ENCODE measurements around the gene ZNF569. TPM values are rescaled to one million over a fixed set of nuclear protein-coding genes. Genes with fewer than 3 reads are reported as not detected.

ZNF569 gene
- total and polyA plus RNA-seq, 2 of the 8 experiments (the other 6 are each of a cell fraction or from before 2014, with no cell fraction given) = 2.4 to 10.5 TPM

- POLR2A ChIA-PET (ENCODE audit: partially characterized antibody) = no interaction called here
- no peaks in the 10 kb centered on the region for H3K79me1 ChIP-seq (ENCODE audit: low read depth, low read length)
- CTCF ChIA-PET (ENCODE audit: partially characterized antibody) = interaction anchor here (1.2 kb wide), 1 partner anchor 26 kb away, joined by 3 read pairs; no protein-coding TSS in a partner anchor
- no peak for DNase-seq (ENCODE audit: low read depth in 1 of 2, low spot score in 2 of 2)
- no peak overlapping the region for H3K9ac ChIP-seq (replicated peaks in 1 of 4; ENCODE audit: extremely low read depth in 1 of 4, low read depth in 3 of 4, low read length in 3 of 4)
- no peak overlapping the region for H2BK120ac ChIP-seq (replicated peaks; ENCODE audit: low read depth, low read length)
- no peak overlapping the region for H3K56ac ChIP-seq (replicated peaks; ENCODE audit: insufficient read length, low read depth, low read length)
- H2BK15ac ChIP-seq (ENCODE audit: low read length) = no peak overlapping the region
- peaks cover 4 to 14% of the 10 kb centered on the region in 2 experiments for H3K9me3 ChIP-seq (ENCODE audit: insufficient read depth in 2 of 2, low read depth in 1 of 2, low read length in 1 of 2)
- FAIRE-seq = no peak
- H3K4ac ChIP-seq (replicated peaks; ENCODE audit: insufficient read length, low read depth, low read length) = no peak overlapping the region
- no peak overlapping the region for H3K18ac ChIP-seq (ENCODE audit: extremely low read depth, low read length)
- H3K79me2 ChIP-seq (ENCODE audit: control insufficient read depth in 1 of 2, insufficient read depth in 2 of 2, low read length in 2 of 2) = no peaks in the 10 kb centered on the region
- H4K8ac ChIP-seq (ENCODE audit: extremely low read depth, insufficient read depth, low read length) = no peak overlapping the region
- H3K14ac ChIP-seq (ENCODE audit: insufficient read length) = no peak overlapping the region
- H3K4me1 ChIP-seq (replicated peaks in 1 of 4; ENCODE audit: control insufficient read depth in 3 of 4, insufficient read depth in 4 of 4, low read length in 3 of 4) = peaks cover 0 to 5% (median under 1%) of the 10 kb centered on the region in 4 experiments; a peak in 1 of 7 replicates
- H2BK12ac ChIP-seq (ENCODE audit: low read depth, low read length) = no peak overlapping the region
- no peak overlapping the region for H3K4me2 ChIP-seq (ENCODE audit: insufficient read depth in 1 of 2, low read depth in 2 of 2, low read length in 2 of 2)
- H3K23ac ChIP-seq (ENCODE audit: insufficient read length) = no peak overlapping the region
- H3K27me3 ChIP-seq (replicated peaks in 1 of 4; ENCODE audit: control insufficient read depth in 3 of 4, extremely low read depth in 1 of 4, insufficient read depth in 3 of 4, low read length in 3 of 4) = no peaks in the 10 kb centered on the region
- H2BK20ac ChIP-seq (ENCODE audit: low read length) = no peak overlapping the region
- no peak overlapping the region for H2BK5ac ChIP-seq (ENCODE audit: low read depth, low read length)
- H3K23me2 ChIP-seq (ENCODE audit: low read depth, low read length) = peaks cover 4% of the 10 kb centered on the region
- H4K20me1 ChIP-seq (replicated peaks in 1 of 2; ENCODE audit: control insufficient read depth in 1 of 2, insufficient read depth in 2 of 2, low read length in 2 of 2) = no peaks in the 10 kb centered on the region
- peaks cover 0 to 16% (median 6%) of the 10 kb centered on the region in 4 experiments; a peak in 5 of 8 replicates for H3K36me3 ChIP-seq (ENCODE audit: control insufficient read depth in 2 of 4, insufficient read depth in 4 of 4, low read length in 3 of 4)
- H3K4me3 ChIP-seq (ENCODE audit: extremely low read depth in 1 of 4, insufficient read depth in 2 of 4, low read depth in 3 of 4, low read length in 4 of 4) = no peak overlapping the region
- H4K91ac ChIP-seq (replicated peaks; ENCODE audit: insufficient read length, low read length) = no peak overlapping the region
- no peak overlapping the region for H3K27ac ChIP-seq (ENCODE audit: low read depth, low read length)
- no peak overlapping the region for H4K5ac ChIP-seq (ENCODE audit: insufficient read length, low read depth, low read length)
- WGBS, 2 experiments (ENCODE audit: extremely low coverage in 1 of 2, insufficient coverage in 1 of 2, insufficient read length in 1 of 2, insufficient replicate concordance in 2 of 2, low coverage in 1 of 2, low lambda C conversion rate in 2 of 2, missing lambda C conversion rate in 1 of 2) = 87% methylated on average over 9 of the region's 9 CpGs; no CpG with 5 or more reads in 1 of the 2 experiments
- TF ChIP-seq TBP (IDR thresholded peaks at IDR 0.05; ENCODE audit: low read depth, low read length) (no peak), MAX (IDR thresholded peaks at IDR 0.05) (no peak), CEBPB (IDR thresholded peaks at IDR 0.05; ENCODE audit: low read depth, low read length) (no peak), BRCA1 (IDR thresholded peaks at IDR 0.05; ENCODE audit: low read depth, low read length) (no peak), CBX5 (IDR thresholded peaks at IDR 0.05; ENCODE audit: low read depth, low read length) (no peak), KDM1A (IDR thresholded peaks at IDR 0.05; ENCODE audit: borderline replicate concordance, low read length) (no peak), GTF2F1 (IDR thresholded peaks at IDR 0.05; ENCODE audit: borderline replicate concordance, low read depth, low read length) (no peak), PHF8 (conservative IDR thresholded peaks at IDR 0.05; ENCODE audit: low read depth, low read length) (no peak)
- TF ChIP-seq, protein P1, sequence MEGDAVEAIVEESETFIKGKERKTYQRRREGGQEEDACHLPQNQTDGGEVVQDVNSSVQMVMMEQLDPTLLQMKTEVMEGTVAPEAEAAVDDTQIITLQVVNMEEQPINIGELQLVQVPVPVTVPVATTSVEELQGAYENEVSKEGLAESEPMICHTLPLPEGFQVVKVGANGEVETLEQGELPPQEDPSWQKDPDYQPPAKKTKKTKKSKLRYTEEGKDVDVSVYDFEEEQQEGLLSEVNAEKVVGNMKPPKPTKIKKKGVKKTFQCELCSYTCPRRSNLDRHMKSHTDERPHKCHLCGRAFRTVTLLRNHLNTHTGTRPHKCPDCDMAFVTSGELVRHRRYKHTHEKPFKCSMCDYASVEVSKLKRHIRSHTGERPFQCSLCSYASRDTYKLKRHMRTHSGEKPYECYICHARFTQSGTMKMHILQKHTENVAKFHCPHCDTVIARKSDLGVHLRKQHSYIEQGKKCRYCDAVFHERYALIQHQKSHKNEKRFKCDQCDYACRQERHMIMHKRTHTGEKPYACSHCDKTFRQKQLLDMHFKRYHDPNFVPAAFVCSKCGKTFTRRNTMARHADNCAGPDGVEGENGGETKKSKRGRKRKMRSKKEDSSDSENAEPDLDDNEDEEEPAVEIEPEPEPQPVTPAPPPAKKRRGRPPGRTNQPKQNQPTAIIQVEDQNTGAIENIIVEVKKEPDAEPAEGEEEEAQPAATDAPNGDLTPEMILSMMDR (IDR thresholded peaks at IDR 0.05; ENCODE audit: control extremely low read depth in 1 of 3, insufficient read depth in 1 of 3, low read depth in 1 of 3, low read length in 3 of 3) = no peak
- no peak overlapping the region for H2AK5ac ChIP-seq (ENCODE audit: low read depth, low read length)
- no peak overlapping the region for H2AFZ ChIP-seq (ENCODE audit: low read length)
Observed at GRCh38 chr19:37472165-37472564, 4.9 kb upstream of the ZNF569 start.

All from H1 (cell line).